Measurements from ENCODE around the gene EVC. TPM values are rescaled to one million over a fixed set of nuclear protein-coding genes. Genes with fewer than 3 reads are reported as not detected.

The EVC gene
- total and polyA plus RNA-seq, 9 donors: 16.4 to 63.5 (median 47.6) TPM

GRCh38 chr4:5696341-5696740 is 14.7 kb upstream of the EVC start:
- DNase-seq: no peak
- H3K9me3 ChIP-seq: no peaks in the 10 kb centered on the region
- H3K27me3 ChIP-seq: no peaks in the 10 kb centered on the region
- no peak overlapping the region for H3K27ac ChIP-seq
- 92 to 94% (median 93%) methylated on average over 11 of the region's 11 CpGs for WGBS, 3 donors
- H3K4me3 ChIP-seq: no peak overlapping the region
- TF ChIP-seq POLR2A (IDR thresholded peaks at IDR 0.05): no peak
- TF ChIP-seq EP300 (IDR thresholded peaks at IDR 0.05): no peak
- no peak for TF ChIP-seq CTCF (IDR thresholded peaks at IDR 0.05)
- H3K4me1 ChIP-seq (ENCODE audit: insufficient read depth): no peaks in the 10 kb centered on the region
- intact Hi-C loops (cut with DNase I): no loop called here
- no peaks in the 10 kb centered on the region for H3K36me3 ChIP-seq

- no peak for TF ChIP-seq EP300 (IDR thresholded peaks at IDR 0.05)
- TF ChIP-seq POLR2A (IDR thresholded peaks at IDR 0.05): no peak
- no peak for TF ChIP-seq CTCF (IDR thresholded peaks at IDR 0.05)
- H3K27ac ChIP-seq: no peak overlapping the region
Observed at GRCh38 chr4:5700459-5700858, 10.5 kb upstream of the EVC start.

GRCh38 chr4:5701971-5702370 is 9.0 kb upstream of the EVC start:
- 95 to 98% (median 96%) methylated on average over 8 of the region's 8 CpGs for WGBS, 3 donors

More at GRCh38 chr4:5700459-5700858, 10.5 kb upstream of the EVC start:
- Histone ChIP-seq H3K36me3 (no peaks in the 10 kb centered on the region), H3K9me3 (no peaks in the 10 kb centered on the region), H3K4me1 (ENCODE audit: insufficient read depth) (no peaks in the 10 kb centered on the region), H3K27me3 (no peaks in the 10 kb centered on the region), H3K4me3 (no peak overlapping the region)
- intact Hi-C loops (cut with DNase I): no loop called here
- DNase-seq: no peak
- 85 to 89% (median 87%) methylated on average over 5 of the region's 5 CpGs for WGBS, 3 donors

GRCh38 chr4:5703831-5704230 is 7.2 kb upstream of the EVC start:
- TF ChIP-seq CTCF (IDR thresholded peaks at IDR 0.05) (no peak), POLR2A (IDR thresholded peaks at IDR 0.05) (no peak), EP300 (IDR thresholded peaks at IDR 0.05) (no peak)
- no peak for DNase-seq
- intact Hi-C loops (cut with DNase I): no loop called here
- H3K27ac ChIP-seq: no peak overlapping the region
- 92 to 98% (median 97%) methylated on average over 5 of the region's 5 CpGs for WGBS, 3 donors
- H3K4me1 ChIP-seq (ENCODE audit: insufficient read depth): peaks cover 13% of the 10 kb centered on the region
- H3K36me3 ChIP-seq: no peaks in the 10 kb centered on the region
- no peaks in the 10 kb centered on the region for H3K9me3 ChIP-seq
- no peak overlapping the region for H3K4me3 ChIP-seq
- H3K27me3 ChIP-seq: no peaks in the 10 kb centered on the region

More at GRCh38 chr4:5701971-5702370, 9.0 kb upstream of the EVC start:
- intact Hi-C loops (cut with DNase I): no loop called here
- no peaks in the 10 kb centered on the region for H3K36me3 ChIP-seq
- H3K27ac ChIP-seq: no peak overlapping the region
- H3K27me3 ChIP-seq: no peaks in the 10 kb centered on the region
- H3K9me3 ChIP-seq: no peaks in the 10 kb centered on the region
- TF ChIP-seq CTCF (IDR thresholded peaks at IDR 0.05): no peak
- no peak for TF ChIP-seq POLR2A (IDR thresholded peaks at IDR 0.05)
- no peak for TF ChIP-seq EP300 (IDR thresholded peaks at IDR 0.05)
- no peak overlapping the region for H3K4me3 ChIP-seq
- no peak for DNase-seq
- H3K4me1 ChIP-seq (ENCODE audit: insufficient read depth): peaks cover 6% of the 10 kb centered on the region
